ENCODE results near the gene PLPPR5.

- no peak for TF ChIP-seq CTCF (conservative IDR thresholded peaks at IDR 0.05; ENCODE audit: low read depth, low read length)
- TF ChIP-seq RFX5 (IDR thresholded peaks at IDR 0.05; ENCODE audit: low read depth, low read length) = no peak
- no peak for TF ChIP-seq MAZ (IDR thresholded peaks at IDR 0.05; ENCODE audit: borderline replicate concordance, low read depth, low read length)
- TF ChIP-seq POLR2A (IDR thresholded peaks at IDR 0.05; ENCODE audit: low read depth, low read length) = no peak
- TF ChIP-seq MXI1 (IDR thresholded peaks at IDR 0.05; ENCODE audit: borderline replicate concordance, low read depth, low read length) = no peak
These were observed 45.1 kb upstream of the PLPPR5 start for GRCh38 chr1:99049745-99050144.
